DMS153 (cell line): Measurements from ENCODE around the gene MGAT5.

Experiments
- DNase-seq: peaks from one replicate; lab custom pipeline; 2025; lab: John Stamatoyannopoulos, UW

Gene MGAT5

DNA sequence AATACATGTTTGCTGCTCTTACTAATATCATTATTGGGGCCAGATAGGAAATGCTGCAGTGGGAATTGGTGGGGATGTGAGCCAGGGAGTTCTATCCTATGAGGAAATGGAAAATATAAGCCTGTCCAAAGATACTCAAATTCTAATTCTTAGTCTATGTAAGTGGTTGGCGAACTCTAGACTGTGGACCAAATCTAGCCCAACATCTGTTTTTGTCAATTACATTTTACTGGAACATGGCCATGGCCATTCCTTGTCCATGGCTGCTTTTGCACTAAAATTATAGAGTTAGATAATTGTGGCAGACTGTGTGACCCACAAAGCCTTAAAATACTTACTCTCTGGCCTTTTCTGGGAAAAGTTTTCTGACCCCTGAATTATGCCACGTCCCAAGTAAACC lies 113.3 kb downstream of the MGAT5 start:
- DNase-seq = no peak

DNA sequence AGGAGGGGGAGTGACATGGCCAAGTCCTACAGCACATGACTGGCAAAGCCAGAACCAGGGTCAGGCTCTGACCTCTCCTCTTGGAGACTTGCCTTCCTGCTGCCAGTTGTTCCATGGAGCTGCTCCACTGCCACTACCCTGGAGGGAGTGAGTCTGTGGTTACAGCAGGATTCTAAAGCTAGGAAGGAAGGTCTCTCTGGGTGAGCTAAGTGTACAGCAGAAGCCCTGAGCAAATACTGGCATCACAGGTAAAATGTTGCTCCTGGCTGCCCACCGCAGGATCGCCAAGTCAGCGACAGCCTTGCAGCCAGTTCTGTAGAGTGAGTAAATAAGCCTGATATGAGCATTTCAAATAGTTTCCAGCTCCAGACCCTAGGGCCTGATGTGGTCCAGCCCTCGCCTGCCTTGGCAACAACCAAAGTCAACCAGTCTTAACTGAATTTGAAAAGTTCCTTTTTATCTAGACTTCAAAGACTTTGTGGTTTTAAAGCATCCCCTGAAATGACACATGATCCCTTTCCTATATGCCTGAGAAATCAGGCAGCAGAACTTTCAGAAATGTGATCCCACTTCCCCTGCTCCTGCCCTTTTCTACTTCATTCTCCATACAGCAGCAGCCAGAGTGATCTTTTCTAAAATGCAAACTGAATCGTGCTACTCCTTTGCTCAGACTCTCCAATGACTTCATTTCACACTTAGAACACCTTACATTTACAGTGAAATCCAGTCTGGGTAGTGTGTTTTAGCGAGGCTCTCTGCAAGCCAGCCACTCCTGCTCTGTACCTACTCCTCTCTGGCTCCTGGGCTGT lies 114.3 kb downstream of the MGAT5 start:
- no peak for DNase-seq

DNA sequence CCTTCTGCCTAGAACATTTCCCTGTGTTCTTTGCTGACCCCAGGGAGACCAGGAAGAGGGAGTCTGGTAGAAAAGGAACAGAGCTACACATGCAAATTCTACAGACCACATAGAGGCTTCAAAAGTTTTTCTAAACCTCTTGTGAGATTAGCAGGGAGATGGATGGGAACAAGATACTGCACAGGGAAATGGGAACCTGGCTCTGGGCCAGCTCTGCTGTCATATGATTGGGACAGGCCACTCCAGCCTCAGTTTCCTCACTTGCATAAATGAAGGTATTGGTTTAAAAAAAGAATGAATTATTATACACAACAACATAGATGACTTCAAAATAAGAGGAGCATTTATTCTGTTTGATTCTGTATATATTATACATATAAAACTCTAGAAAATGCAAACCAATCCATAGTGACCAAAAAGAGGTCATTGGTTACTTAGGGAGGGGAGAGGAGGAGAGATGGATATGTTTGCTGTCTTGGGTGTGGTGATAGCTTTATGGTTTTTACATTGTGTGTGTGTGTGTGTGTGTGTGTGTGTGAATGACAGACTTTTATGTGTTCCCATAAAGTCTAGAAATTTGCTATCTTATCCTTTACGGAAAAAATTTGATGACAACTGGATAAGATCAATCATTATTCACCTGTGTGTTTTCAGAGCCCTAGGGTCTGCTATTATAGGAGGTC lies 115.5 kb downstream of the MGAT5 start:
- DNase-seq = no peak

DNA sequence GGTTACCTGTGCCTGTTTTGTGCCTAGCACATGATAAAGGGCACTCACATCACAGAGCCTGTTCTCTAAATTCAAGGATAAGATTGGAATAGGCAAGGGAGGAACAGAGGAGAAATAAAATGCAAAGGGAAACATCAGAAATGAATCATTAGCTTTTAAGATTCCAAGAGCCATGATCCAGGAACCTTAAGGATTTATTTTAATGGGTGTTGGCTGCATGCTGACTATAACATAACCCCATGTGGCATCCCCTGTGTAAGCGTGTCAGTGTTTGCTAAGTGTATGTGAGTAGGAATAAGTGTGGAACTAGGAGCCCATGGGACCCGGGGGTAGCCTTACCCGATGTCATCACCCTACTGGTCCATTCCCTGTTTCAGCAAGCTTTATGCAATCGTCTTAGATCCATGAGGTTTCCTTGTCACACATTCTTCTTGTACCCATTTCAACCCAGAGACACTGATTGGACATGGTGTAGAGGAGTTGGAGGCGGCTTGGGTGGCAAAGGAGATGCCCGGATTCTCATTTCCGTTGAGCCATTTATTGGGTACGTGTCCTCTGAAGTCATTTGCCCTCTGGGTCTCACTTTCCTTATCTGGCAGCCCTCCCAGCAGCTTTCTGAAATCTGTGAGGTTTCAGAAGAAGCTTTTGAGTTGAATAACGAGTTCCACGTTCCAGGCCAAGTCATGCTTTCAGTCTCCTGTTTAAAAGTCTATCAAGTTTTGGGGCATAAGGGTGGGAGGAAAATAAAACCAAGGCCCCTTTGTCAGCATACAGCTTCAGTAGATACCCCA lies 117.0 kb downstream of the MGAT5 start:
- DNase-seq = no peak

DNA sequence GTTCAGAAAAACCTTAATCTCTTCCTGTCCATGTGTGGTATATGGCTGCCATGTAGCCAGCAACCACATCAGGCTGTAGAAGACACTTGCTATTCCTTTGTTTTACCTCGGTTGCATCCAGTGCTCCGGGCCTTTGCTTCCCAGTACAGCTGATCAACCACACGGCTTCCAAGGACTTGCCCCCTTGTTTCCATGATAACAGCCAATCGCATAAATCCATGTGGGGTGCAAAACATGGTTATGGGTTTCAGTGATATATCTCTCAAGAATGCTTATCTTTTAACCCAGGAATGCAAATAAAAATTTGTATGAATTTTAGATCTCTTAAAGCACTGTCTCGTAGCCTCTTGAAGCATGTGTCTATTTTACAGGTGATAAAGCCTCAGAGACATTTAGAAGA lies 118.3 kb downstream of the MGAT5 start:
- no peak for DNase-seq

DNA sequence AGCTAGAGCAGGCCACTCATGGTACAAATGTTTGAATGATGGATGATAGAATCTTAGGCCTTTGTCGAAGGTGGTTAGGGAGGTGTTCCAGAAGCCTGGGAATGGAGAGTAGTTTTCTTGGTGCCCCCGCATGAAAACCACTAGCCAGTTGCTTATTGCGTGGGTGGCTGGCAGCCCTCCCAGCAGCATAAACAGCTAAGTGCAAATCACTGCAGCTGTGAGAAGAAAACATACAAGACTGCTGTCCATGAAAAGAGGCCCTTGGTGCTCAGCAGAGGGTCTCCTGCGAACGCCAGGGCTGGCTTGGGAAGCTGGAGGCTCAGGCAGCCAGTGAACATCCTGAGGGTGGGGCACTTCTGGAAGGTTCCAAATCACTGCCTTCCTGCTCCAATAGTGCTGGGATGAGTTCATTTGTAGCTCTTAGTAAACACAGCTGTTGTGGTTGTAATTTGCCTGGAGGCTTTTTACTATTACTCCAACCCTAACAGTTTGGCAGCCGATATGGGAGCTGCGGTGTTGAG lies 118.8 kb downstream of the MGAT5 start:
- peak; percentile 12 for DNase-seq

DNA sequence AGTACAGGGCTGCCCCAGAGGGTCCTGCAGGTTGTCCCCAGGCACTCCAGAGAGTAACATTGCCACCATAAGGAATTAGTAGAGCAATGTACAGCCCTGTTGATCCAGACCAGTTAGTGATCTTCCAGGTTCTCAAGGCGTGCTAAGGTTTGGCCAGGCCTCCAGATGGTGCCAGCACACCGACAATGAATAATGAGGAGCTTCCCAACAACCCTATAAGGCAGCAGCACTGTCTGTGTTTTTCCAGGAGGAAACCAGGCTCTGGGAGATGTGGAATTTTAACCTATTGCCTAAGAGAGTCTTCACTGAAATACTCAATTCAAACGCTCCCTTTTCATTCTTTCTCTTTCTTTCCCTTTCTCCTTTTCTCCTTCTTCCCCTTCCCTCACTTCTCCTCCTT lies 122.1 kb downstream of the MGAT5 start:
- no peak for DNase-seq

DNA sequence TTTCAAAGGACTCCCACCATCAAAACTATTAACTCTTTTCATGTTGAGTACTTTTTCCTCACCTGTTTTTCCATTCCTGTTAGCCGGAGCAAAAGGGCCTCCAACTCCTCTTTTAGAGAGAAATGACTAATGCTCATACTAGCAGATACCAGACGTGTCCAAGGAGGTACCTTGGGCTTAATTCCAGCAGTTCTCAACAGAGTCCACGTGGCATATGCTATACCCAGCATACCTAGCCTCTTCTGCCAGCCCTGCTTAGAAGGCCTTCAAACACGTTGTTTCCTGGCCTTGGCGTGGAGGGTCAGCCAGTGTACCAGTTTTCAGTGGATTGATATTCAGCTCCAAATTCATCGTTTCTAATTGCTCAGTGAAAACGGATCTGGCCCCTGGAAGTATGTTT lies 123.9 kb downstream of the MGAT5 start:
- no peak for DNase-seq

DNA sequence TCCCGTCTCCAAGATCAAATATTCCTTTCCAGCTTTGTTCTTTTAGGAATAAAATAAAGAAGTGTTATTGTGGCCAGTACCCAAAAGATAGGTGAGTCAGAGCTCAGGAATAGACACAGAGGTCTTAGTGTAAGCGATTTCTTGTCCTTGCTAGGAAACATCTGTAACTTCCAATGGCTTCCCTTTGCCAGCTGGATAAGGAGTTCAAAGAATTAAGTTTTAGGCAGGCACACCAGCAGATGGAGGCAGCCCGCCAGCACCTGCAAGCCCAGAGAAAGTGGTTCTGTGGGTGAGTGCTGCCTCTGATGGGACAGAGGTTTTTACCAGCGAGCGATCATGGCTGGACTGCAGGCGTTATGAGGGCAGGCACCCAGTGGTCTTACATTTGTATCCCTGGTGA lies 125.4 kb downstream of the MGAT5 start:
- no peak for DNase-seq

DNA sequence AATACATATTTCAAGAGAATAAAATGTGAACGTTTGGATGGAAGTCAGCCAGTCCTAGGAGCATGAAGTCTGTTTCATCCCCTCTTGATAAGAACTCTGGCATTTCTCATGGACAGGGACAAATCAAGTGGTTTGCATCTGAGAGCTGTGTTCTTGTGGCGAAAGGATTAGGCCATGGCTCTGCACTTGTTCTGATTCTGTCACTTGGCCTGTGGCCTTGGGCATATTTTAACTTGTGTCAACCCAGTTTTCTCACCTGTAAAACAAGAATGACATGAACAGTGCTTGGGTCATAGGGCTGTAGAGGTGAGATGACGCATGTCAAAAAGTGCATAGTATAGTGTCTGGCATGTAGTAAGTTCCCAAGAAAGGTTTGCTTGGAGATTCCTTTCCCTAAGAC lies 125.8 kb downstream of the MGAT5 start:
- DNase-seq = no peak

DNA sequence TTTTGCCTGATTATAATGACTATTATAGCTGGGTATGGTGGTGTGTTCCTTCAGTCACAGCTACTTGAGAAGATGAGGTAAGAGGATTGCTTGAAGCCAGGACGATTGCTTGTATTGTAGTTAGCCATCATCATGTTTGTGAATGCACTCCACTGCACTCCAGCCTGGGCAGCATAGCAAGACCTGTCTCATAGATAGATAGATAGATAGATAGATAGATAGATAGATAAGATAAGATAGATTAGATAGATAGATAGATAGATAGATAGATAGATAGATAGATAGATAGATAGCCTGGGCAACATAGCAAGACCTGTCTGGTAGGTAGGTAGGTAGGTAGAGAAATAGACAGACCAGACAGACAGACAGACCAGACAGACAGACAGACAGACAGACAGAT lies 127.3 kb downstream of the MGAT5 start:
- DNase-seq = no peak

DNA sequence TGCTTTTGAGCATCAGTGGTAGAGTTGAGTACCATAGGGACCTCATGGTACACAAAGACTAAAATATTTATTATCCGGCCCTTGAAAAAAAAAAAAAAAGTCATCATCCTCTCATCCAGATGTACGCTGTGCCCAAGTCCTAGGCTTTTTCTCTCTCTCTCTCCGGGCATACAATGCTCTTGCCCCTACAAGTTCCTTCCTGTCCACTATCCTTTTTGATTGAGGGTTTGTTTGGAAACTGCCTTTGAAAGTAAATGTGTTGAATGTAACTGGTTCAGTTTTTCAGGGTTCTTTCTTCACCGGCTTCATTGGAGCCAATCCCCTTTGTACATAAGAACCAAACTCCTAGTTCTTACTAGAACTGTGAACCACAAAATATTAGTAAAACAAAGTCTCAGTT lies 130.3 kb downstream of the MGAT5 start:
- no peak for DNase-seq

DNA sequence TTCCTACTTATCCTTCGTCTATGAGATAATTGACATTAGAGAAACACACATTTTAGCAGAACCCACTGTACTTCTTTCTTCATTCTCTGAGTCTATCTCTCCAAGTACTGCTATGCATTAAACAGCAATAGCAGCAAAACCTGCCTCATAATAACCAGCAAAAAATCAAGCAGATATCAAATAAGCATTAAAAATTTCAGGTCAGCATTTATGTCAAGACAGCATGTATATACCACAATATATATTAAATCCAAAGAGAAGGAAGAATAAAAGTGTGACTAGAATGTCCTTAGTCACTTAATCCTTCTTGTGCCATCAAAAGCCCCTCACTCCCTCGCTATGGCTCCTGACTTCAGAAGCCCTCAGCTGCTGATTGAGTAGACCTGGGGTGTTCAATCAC lies 131.3 kb downstream of the MGAT5 start:
- no peak for DNase-seq

DNA sequence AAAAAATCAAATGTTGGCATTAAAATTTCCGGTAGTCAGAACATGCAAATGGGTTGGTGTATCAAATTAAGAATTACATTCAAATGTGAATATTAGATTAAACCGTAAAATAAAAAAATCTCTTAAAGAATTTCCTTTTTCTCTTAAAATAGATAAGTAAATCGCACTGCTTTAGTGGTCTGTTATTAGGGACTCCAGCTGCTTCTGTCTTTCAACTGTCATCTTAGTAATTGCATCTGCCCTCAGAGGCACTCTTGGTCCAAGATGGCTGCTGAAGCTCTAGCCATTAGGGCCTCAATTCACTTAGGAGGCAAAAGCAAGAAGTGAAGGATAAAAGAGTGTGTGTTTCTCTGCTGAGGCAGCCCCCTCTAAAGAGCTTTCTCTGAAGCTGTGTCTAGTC lies 132.4 kb downstream of the MGAT5 start:
- no peak for DNase-seq

DNA sequence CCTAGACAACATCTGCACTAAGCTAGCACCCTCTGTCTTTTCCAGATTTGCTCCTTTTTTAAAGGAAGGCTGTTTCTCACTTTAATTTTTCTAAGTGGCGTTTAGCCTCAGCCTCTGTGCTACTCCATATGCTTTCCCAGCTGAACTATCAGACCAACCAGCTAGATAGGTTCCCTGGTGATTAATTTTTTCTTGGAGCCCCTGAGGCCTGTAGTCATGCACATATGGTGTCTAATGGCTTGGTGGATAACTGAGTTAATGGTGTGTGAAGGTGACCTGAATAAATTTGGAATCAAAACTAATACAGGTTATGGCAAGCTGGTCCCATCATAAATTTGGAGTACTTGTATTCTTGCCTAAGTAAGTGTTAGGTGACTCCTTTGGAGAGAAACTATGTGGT lies 135.5 kb downstream of the MGAT5 start:
- DNase-seq = no peak

DNA sequence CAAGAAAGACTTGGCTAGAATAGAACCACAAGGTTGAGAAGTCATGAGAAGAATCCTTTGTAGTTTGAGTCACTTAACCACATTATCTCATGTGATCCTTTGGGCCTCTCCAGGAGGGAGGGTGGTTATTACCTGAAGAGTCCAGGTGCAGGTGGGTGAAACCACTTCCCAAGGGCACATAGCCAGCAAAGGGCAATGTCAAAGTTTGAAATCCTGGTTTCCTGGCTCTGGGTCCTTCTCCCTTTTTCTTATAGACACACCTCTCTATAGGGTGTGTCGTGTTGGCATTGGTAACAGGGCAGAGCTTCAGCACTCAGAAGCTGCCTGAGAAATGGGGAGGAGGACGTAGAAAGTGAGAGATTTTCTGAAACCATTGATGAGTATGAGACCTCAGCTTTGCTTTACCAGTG lies 137.9 kb downstream of the MGAT5 start:
- no peak for DNase-seq

DNA sequence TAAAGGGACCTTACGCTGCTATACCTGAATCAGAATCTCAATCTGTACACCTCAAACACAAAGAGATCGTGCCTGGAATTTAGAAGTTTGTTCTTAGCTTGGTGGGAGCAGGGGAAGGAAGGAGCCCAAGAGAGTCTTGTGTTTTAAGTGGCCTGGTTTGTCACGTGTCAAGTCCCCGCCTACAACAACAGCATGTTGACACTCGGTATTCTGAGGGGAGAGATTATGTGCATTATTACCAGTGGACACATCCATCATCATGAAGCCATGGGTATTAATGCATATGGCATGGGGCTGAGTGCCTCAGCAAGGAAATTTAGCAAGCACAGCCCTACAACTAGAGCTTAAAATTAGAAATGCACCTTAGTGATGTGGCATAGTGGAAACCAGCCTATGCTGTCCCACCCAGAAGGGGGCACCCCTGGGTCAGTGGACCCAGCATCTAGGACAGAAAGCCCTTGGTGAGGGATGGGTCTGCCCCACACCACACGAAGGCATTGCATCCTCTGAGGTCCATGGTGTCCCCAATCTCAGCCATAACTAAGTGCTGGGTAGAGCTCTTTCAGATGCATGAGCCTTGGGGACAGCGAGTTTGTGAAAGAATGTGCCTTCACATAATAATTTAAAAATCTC lies 138.7 kb downstream of the MGAT5 start:
- DNase-seq = no peak

DNA sequence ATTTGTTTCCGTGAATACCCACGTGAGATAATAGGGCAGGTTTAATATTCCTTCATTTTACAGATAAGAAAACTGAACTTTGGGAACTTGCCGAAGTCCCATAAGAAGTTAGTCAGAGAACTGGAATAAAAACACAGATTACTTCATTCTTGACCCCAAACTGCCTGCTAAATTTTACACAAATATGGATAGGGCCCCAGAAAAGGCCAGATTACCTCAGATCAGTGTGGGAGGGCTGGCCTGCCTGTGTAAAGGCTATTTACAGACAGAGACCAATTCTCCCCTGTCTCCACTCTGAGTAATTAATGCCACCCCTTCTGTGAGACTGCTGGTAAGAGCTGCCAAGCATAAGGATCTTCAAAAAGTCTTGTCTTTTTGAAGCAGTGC lies 139.2 kb downstream of the MGAT5 start:
- no peak for DNase-seq

DNA sequence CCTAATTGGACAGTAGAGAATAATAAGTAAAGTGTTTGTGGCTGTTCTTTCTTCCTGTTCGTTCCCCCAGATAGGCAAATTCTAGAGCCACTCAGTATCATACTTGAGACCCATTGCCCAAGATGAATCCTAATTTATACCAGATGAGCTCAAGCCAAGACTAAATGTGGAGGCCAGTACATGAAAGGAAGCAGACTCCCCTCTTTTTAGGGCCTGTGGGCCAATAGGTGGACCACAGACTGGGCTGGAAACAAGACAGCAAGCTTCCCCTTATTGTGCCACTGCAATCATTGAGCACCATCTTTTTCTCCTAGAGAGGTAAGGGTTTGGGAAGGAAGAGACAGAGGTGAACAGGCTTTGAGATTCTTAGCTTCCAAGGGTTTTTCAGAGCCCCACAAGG lies 141.9 kb downstream of the MGAT5 start:
- no peak for DNase-seq

DNA sequence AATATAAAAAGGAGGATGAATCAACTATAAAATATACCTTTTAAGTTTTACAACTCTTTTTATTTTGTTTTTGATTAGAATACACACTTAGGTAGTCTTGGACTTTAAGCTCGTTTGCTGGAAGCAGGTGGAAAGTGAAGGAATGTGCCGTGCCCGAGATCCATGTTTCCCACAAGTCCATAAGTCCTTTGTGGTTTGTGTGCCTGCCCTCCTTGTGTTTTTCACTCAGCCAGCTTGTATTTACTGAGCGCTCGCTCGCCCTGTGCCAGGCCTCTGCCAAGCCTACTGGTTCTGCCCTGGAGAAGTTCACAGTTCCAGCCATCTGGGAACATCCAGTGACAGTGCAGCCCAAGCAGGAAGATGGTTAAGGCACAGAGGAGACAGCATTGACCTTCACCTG lies 142.6 kb downstream of the MGAT5 start:
- no peak for DNase-seq

DNA sequence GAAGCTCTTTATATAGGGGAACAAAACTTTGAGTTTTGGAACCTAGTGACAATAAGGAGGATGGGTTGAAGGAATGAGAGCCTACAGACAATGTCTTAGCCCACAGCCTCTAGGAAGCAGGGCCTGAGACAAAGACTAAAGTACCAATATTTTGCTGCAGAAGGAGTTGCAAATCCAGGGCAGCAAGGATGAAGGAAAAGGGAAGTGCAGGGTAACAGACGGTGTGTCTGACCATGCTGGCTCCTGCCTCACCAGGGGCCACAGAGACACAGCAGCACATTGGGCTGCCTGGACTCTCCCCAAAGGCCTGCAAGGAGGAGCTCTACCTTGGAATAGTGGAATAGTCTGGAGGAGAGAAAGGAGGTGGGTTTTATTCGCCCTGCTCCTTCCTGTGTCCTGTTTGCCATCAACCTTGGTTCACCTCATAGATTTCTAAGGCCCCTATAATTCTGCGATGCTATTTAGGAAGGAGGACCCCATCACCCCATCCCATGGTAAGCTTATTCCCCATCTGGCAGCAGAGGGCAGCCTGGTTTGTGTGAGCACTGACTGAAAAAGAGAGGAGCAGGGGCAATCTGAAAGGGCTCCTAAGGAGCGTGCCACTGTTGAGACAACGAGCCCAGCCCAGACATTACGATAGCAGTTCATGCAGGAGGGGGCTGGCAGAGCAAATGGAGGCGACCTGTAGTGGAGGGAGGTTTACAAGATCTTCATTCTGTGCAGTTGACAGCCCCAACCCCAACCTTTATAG lies 143.4 kb downstream of the MGAT5 start:
- no peak for DNase-seq

DNA sequence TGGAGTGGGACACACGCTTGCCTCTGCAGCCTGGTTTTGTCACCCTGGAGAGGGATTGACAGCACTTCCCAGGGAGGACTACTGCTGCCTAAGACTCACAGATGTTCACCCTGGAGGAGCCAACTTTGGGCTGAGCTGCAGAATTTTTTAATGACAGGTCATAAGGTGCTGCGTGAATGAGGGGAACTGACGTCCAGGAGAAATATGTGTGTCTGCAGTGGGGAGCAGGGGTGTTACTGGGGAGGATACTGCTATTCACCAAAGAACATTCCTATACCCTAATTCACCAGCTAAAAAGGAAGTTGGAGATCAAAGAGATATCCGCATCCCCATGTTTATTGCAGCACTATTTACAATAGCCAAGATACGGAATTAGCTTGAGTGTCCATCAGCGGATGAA lies 144.4 kb downstream of the MGAT5 start:
- DNase-seq = no peak
